Colonic mucosa (tissue), 4 donors: ENCODE measurements around the gene GYS2. TPM values are rescaled to one million over a fixed set of nuclear protein-coding genes. Genes with fewer than 3 reads are reported as not detected.

Experiments used
- DNase-seq: peaks from one replicate; pipeline ENCODE4 v3.0.0-alpha.2; 2020
- H3K27ac ChIP-seq: fragments of 200-600 bp; one replicate; pipeline ENCODE4 v1.8.0; 2021
- H3K27me3 ChIP-seq: fragments of 200-600 bp; one replicate; pipeline ENCODE4 v1.8.0; 2021
- H3K36me3 ChIP-seq: fragments of 200-600 bp; one replicate; pipeline ENCODE4 v1.8.0; 2021
- H3K4me1 ChIP-seq: fragments of 200-600 bp; one replicate; pipeline ENCODE4 v1.8.0; 2021; ENCODE audit warnings: mild to moderate bottlenecking
- H3K4me3 ChIP-seq: fragments of 200-600 bp; one replicate; pipeline ENCODE4 v1.8.0; 2021
- H3K9ac ChIP-seq, 2 donors: one replicate each; pipeline ENCODE4 v1.7.0; 2013; ENCODE audit warnings: control low read depth in 2 of 2, low read depth in 2 of 2, low read length in 2 of 2
- H3K9me3 ChIP-seq: fragments of 200-600 bp; one replicate; pipeline ENCODE4 v1.8.0; 2021
- CTCF ChIP-seq: fragments of 200-600 bp; IDR thresholded peaks from one replicate; pipeline ENCODE4 v1.8.0; 2022; ENCODE audit warnings: antibody characterized with exemption, mild to moderate bottlenecking
- intact Hi-C: fragments of 100-400 bp; cut with DNase I; formaldehyde crosslinking; loops from one replicate; pipeline ENCODE4 v1.14.1; 2022
- total RNA-seq, 2 donors: library from RNA; stranded (reverse); fragmentation: NEBNext Ultra II Directional in 1 of 2; extraction: Animal tissue kit (Norgen Biotek cat#: 25700) in 1 of 2; gene quantifications; one replicate each; pipeline ENCODE4 v1.2.1, GENCODE V29; 2021
- donor health status: healthy.
- donor health status: DM: no; HTN: no; CAD: no.
- donor health status: DM: no; HTN: no; CAD: no.

GYS2 gene
- total RNA-seq, 2 donors from 2014 or later = not detected

- Histone ChIP-seq H3K27ac (no peak overlapping the region), H3K27me3 (no peaks in the 10 kb centered on the region), H3K4me3 (no peak overlapping the region), H3K9ac (no peak overlapping the region), H3K36me3 (no peaks in the 10 kb centered on the region), H3K4me1 (no peaks in the 10 kb centered on the region), H3K9me3 (no peaks in the 10 kb centered on the region)
- intact Hi-C loops = no loop called here
- no peak for TF ChIP-seq CTCF
- no peak for DNase-seq
Measured at GRCh38 chr12:21521541-21521940, 83.1 kb downstream of the GYS2 start.

GRCh38 chr12:21518451-21518850, 86.2 kb downstream of the GYS2 start:
- no peaks in the 10 kb centered on the region for H3K4me1 ChIP-seq
- H3K27me3 ChIP-seq = no peaks in the 10 kb centered on the region
- no peak overlapping the region for H3K27ac ChIP-seq
- H3K9me3 ChIP-seq = no peaks in the 10 kb centered on the region
- no peak for TF ChIP-seq CTCF
- no peak overlapping the region for H3K4me3 ChIP-seq
- intact Hi-C loops = no loop called here
- no peak overlapping the region for H3K9ac ChIP-seq
- H3K36me3 ChIP-seq = no peaks in the 10 kb centered on the region
- no peak for DNase-seq

- Histone ChIP-seq H3K9ac (no peak overlapping the region), H3K27ac (no peak overlapping the region), H3K4me1 (no peaks in the 10 kb centered on the region), H3K4me3 (no peak overlapping the region), H3K9me3 (no peaks in the 10 kb centered on the region), H3K27me3 (no peaks in the 10 kb centered on the region), H3K36me3 (no peaks in the 10 kb centered on the region)
- no peak for TF ChIP-seq CTCF
- DNase-seq = no peak
- intact Hi-C loops = no loop called here
Measured at GRCh38 chr12:21516281-21516680, 88.4 kb downstream of the GYS2 start.

- H3K36me3 ChIP-seq = no peaks in the 10 kb centered on the region
- no peak overlapping the region for H3K4me3 ChIP-seq
- no peaks in the 10 kb centered on the region for H3K27me3 ChIP-seq
- H3K27ac ChIP-seq = no peak overlapping the region
- intact Hi-C loops = loop anchor here (10.0 kb wide), 1 partner anchor 65 kb away; no protein-coding TSS in a partner anchor
- H3K9me3 ChIP-seq = no peaks in the 10 kb centered on the region
- no peaks in the 10 kb centered on the region for H3K4me1 ChIP-seq
- DNase-seq = no peak
- H3K9ac ChIP-seq = no peak overlapping the region
- TF ChIP-seq CTCF = no peak
Measured at GRCh38 chr12:21509768-21510167, 94.9 kb downstream of the GYS2 start.

- Histone ChIP-seq H3K9ac (no peak overlapping the region), H3K4me1 (peaks cover 3% of the 10 kb centered on the region), H3K4me3 (no peak overlapping the region), H3K36me3 (no peaks in the 10 kb centered on the region), H3K27me3 (no peaks in the 10 kb centered on the region), H3K27ac (no peak overlapping the region), H3K9me3 (no peaks in the 10 kb centered on the region)
- DNase-seq = no peak
- intact Hi-C loops = loop anchor here (10.0 kb wide), 1 partner anchor 63 kb away; no protein-coding TSS in a partner anchor
- no peak for TF ChIP-seq CTCF
Measured at GRCh38 chr12:21507849-21508248, 96.8 kb downstream of the GYS2 start.
